GM12878 (cell line): ENCODE measurements around the gene WBP4. TPM values are rescaled to one million over a fixed set of nuclear protein-coding genes. Genes with fewer than 3 reads are reported as not detected.
A peak's percentile ranks its signal among the peaks of the same experiment; 100 is the strongest.

Source experiments
- ATAC-seq: fragments of 200-7000 bp; cut with Tn5 transposase; 3 replicates; pipeline ENCODE4 v1.9.1; 2020; ENCODE audit warnings: mild to moderate bottlenecking, moderate library complexity
- BruUV-seq: library from RNA; stranded (reverse); fragments of 400-500 nt; replicated peaks from 2 replicates; lab custom pipeline; 2021; lab: Mats Ljungman, UMichigan
- CTCF ChIA-PET: fragments of 300-600 bp; sonication (Branson Sonifier 250); formaldehyde crosslinking; extraction: SDS; loops from one replicate; lab custom pipeline; 2021; ENCODE audit warnings: inconsistent platforms; lab: Yijun Ruan, JAX
- POLR2A ChIA-PET: fragments of 350-600 bp; formaldehyde crosslinking; extraction: SDS; loops from one replicate; lab custom pipeline; 2021; ENCODE audit warnings: inconsistent platforms; lab: Charles Lee
- RAD21 ChIA-PET: fragments of 300-600 bp; sonication (Branson Sonifier 250); formaldehyde crosslinking; loops from one replicate; lab custom pipeline; 2023; ENCODE audit warnings: antibody characterized with exemption; ENCODE audit not compliant: unreplicated experiment; lab: Charles Lee
- SMC1A ChIA-PET: fragments of 300-600 bp; sonication (Branson Sonifier 250); formaldehyde crosslinking; loops from one replicate; lab custom pipeline; 2023; ENCODE audit not compliant: unreplicated experiment, uncharacterized antibody; lab: Charles Lee
- DNase-seq: peaks from one replicate; pipeline ENCODE4 v3.0.0-alpha.2; 2011; ENCODE audit warnings: low read depth, low spot score
- FAIRE-seq: peaks from 3 replicates; lab custom pipeline; 2011; peaks lifted over from hg19 to GRCh38; lab: Jason Lieb, UNC
- H2AFZ ChIP-seq: 2 replicates; pipeline ENCODE4 v1.6.0; 2011; ENCODE audit warnings: low read depth, low read length, control low read depth; ENCODE audit not compliant: control insufficient read depth
- H3K27ac ChIP-seq: 2 replicates; pipeline ENCODE4 v1.5.1; 2011; ENCODE audit warnings: control low read depth; ENCODE audit not compliant: control insufficient read depth, insufficient read depth
- H3K27me3 ChIP-seq, 2 experiments: replicated peaks in 1 of 2; 2 replicates each; pipeline versions ENCODE4 v1.6.0 to v1.6.1; 2011; ENCODE audit warnings: low read length in 1 of 2; ENCODE audit not compliant: control insufficient read depth in 2 of 2, insufficient read depth in 2 of 2
- H3K36me3 ChIP-seq, 2 experiments: 2 replicates each; pipeline ENCODE4 v1.5.1; 2011; ENCODE audit warnings: low read length in 1 of 2; ENCODE audit not compliant: control insufficient read depth in 2 of 2, insufficient read depth in 2 of 2
- H3K4me1 ChIP-seq: 2 replicates; pipeline ENCODE4 v1.6.1; 2011; ENCODE audit warnings: mild to moderate bottlenecking, low read length, moderate library complexity, mixed read lengths; ENCODE audit not compliant: control insufficient read depth, insufficient read depth
- H3K4me2 ChIP-seq: 2 replicates; pipeline ENCODE4 v1.6.0; 2011; ENCODE audit warnings: control low read depth; ENCODE audit not compliant: control insufficient read depth, insufficient read depth
- H3K4me3 ChIP-seq: fragments of 200-600 bp; sonication (generic); 2 replicates; pipeline ENCODE4 v1.5.1; 2016
- H3K79me2 ChIP-seq: 2 replicates; pipeline ENCODE4 v1.6.0; 2011; ENCODE audit warnings: low read length; ENCODE audit not compliant: control insufficient read depth, insufficient read depth
- H3K9ac ChIP-seq: 2 replicates; pipeline ENCODE4 v1.8.0; 2011; ENCODE audit warnings: low read length, control low read depth, mixed read lengths; ENCODE audit not compliant: control insufficient read depth, insufficient read depth
- H3K9me3 ChIP-seq: replicated peaks from 3 replicates; pipeline ENCODE4 v1.5.1; 2011; ENCODE audit warnings: mild to moderate bottlenecking, low read length; ENCODE audit not compliant: control insufficient read depth, insufficient read depth
- H4K20me1 ChIP-seq: 2 replicates; pipeline ENCODE4 v1.6.0; 2011; ENCODE audit not compliant: control insufficient read depth, insufficient read depth
- CREB1 ChIP-seq: IDR thresholded peaks from 2 replicates; pipeline ENCODE4 v1.6.1; 2012; ENCODE audit warnings: low read depth, mild to moderate bottlenecking, inconsistent platforms
- HDAC6 ChIP-seq: fragments of 200-600 bp; sonication (generic); IDR thresholded peaks from one replicate; pipeline ENCODE4 v1.8.0; 2017; ENCODE audit warnings: antibody characterized with exemption; ENCODE audit not compliant: unreplicated experiment
- JUNB ChIP-seq: IDR thresholded peaks from 2 replicates; pipeline ENCODE4 v1.6.1; 2016; ENCODE audit warnings: antibody characterized with exemption, mild to moderate bottlenecking
- KAT2A ChIP-seq: conservative IDR thresholded peaks from 2 replicates; pipeline ENCODE4 v1.6.1; 2011; ENCODE audit warnings: low read depth, low read length; ENCODE audit not compliant: control insufficient read depth
- MTA2 ChIP-seq: fragments of 450-650 bp; IDR thresholded peaks from 2 replicates; pipeline ENCODE4 v1.6.1; 2016; ENCODE audit warnings: low read depth, mild to moderate bottlenecking, moderate library complexity
- MXI1 ChIP-seq: fragments of 150-350 bp; IDR thresholded peaks from 2 replicates; pipeline ENCODE4 v1.6.1; 2011; ENCODE audit warnings: low read depth, mild to moderate bottlenecking, inconsistent platforms, low read length, improper control_type of control experiment
- POLR2AphosphoS2 ChIP-seq: IDR thresholded peaks from 2 replicates; pipeline ENCODE4 v1.6.1; 2011; ENCODE audit warnings: low read depth, mild to moderate bottlenecking, low read length, improper control_type of control experiment, moderate library complexity
- RAD21 ChIP-seq: IDR thresholded peaks from 2 replicates; pipeline ENCODE4 v1.6.1; 2011; ENCODE audit warnings: mild to moderate bottlenecking, low read depth, low read length, moderate library complexity; ENCODE audit not compliant: insufficient read depth
- SMAD5 ChIP-seq: IDR thresholded peaks from 2 replicates; pipeline ENCODE4 v1.6.1; 2016; ENCODE audit warnings: antibody characterized with exemption, low read depth
- SP1 ChIP-seq: IDR thresholded peaks from one replicate; pipeline ENCODE4 v1.6.1; 2011; ENCODE audit warnings: low read depth, low read length
- SREBF2 ChIP-seq: IDR thresholded peaks from 2 replicates; pipeline ENCODE4 v1.6.1; 2012; ENCODE audit warnings: mild to moderate bottlenecking, low read length
- TAF1 ChIP-seq: IDR thresholded peaks from 2 replicates; pipeline ENCODE4 v1.6.1; 2011; ENCODE audit warnings: mild to moderate bottlenecking, low read depth, low read length, borderline replicate concordance
- ZBED1 ChIP-seq: IDR thresholded peaks from 2 replicates; pipeline ENCODE4 v1.6.1; 2016; ENCODE audit warnings: borderline replicate concordance
- ZNF274 ChIP-seq: IDR thresholded peaks from one replicate; pipeline ENCODE4 v1.8.0; 2011; ENCODE audit not compliant: insufficient read length, insufficient read depth
- ZNF384 ChIP-seq: IDR thresholded peaks from 2 replicates; pipeline ENCODE4 v1.6.1; 2012; ENCODE audit warnings: low read depth, mild to moderate bottlenecking, low read length, improper control_type of control experiment, borderline replicate concordance
- WGBS: methylation state at CpG from one replicate; pipeline ENCODE4 v1.1.6; 2016; ENCODE audit warnings: low lambda C conversion rate; ENCODE audit not compliant: insufficient replicate concordance, insufficient coverage; ENCODE audit errors: missing lambda C conversion rate; 5-methylcytosine and 5-hydroxymethylcytosine counted together
- in situ Hi-C: fragments of 300-500 bp; cut with MboI; formaldehyde crosslinking; loops from 9 replicates; pipeline ENCODE4 v1.14.3; 2018; ENCODE audit warnings: mixed read lengths
- intact Hi-C: fragments of 100-400 bp; cut with micrococcal nuclease; formaldehyde crosslinking; loops from one replicate; pipeline ENCODE4 v1.14.2; 2022; ENCODE audit not compliant: unreplicated experiment
- polyA plus RNA-seq, 11 experiments: library from polyadenylated mRNA; depleted of rRNA in 4 of 11; unstranded in 6 of 11; stranded (reverse) in 5 of 11; fragments of >200 nt; fragmentation: Nextera tagmentation in 4 of 11; fragmentation: Illumina TruSeq in 1 of 11; extraction: Ambion mirVana in 4 of 11; extraction: Trizol in 1 of 11; gene quantifications; 1 replicate in 1 of 11; 2 replicates in 10 of 11; pipeline versions ENCODE4 v1.2.1 to v1.2.3, GENCODE V29; 2011 to 2016; ENCODE audit warnings: inconsistent platforms in 2 of 11, missing spikeins in 2 of 11, low read depth in 1 of 11
- total RNA-seq, 4 experiments: library from RNA; depleted of rRNA in 3 of 4; stranded (reverse); fragments of >200 nt in 3 of 4; fragmentation: Illumina TruSeq in 1 of 4; extraction: Trizol in 1 of 4; gene quantifications; 2 replicates each; pipeline versions ENCODE4 v1.2.1 to v1.2.3, GENCODE V29; 2013 to 2021
- TF ChIP-seq, protein P1 (sequence below): IDR thresholded peaks from 2 replicates; pipeline ENCODE4 v1.6.1; 2011; ENCODE audit warnings: borderline replicate concordance, low read depth, mild to moderate bottlenecking, moderate library complexity, low read length; ENCODE audit not compliant: insufficient read depth, poor library complexity, severe bottlenecking
- TF ChIP-seq, protein P2 (sequence below): fragments of 450-650 bp; IDR thresholded peaks from 2 replicates; pipeline ENCODE4 v1.6.1; 2016; ENCODE audit warnings: mild to moderate bottlenecking

The WBP4 gene
- total and polyA plus RNA-seq, 10 of the 15 experiments (the other 5 are each of a cell fraction or from before 2014, with no cell fraction given) = 7.4 to 21.6 (median 14.2) TPM

DNA sequence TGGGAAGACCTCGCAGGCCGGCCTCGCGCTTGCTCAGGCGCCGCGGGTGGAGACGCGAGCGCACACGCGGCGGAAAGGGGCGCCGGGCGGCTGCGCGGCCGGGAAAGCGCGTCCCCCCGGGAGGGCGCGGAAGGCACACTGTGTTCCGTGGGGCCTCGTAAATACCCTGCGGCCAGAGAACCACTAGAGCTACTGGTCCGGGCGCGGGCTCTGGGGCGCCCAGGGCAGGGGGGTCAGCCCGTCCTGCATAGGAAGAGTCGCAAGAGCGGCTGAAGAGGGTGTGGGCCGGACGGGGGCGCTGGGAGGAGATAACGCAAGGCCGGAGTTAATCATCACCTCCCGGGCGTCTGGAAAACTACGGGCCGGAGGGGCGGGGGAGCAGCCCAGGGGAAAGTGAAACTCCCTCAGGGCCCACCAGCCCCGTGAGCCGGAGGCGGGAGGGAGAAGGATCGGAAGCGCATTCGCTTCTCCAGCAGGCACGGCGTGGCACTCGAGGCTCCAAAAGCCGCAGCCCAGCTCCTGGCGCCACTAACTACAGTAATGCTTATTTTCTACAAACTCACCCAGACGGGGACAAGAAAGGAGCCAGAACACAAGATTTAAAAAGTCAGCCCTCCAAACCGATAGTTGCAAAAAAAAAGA is 1.1 kb upstream of the WBP4 start (continued):
- TF ChIP-seq, protein P1, sequence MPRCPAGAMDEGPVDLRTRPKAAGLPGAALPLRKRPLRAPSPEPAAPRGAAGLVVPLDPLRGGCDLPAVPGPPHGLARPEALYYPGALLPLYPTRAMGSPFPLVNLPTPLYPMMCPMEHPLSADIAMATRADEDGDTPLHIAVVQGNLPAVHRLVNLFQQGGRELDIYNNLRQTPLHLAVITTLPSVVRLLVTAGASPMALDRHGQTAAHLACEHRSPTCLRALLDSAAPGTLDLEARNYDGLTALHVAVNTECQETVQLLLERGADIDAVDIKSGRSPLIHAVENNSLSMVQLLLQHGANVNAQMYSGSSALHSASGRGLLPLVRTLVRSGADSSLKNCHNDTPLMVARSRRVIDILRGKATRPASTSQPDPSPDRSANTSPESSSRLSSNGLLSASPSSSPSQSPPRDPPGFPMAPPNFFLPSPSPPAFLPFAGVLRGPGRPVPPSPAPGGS = no peak
- TF ChIP-seq ZNF384 = no peak
- TF ChIP-seq RAD21 = no peak

DNA sequence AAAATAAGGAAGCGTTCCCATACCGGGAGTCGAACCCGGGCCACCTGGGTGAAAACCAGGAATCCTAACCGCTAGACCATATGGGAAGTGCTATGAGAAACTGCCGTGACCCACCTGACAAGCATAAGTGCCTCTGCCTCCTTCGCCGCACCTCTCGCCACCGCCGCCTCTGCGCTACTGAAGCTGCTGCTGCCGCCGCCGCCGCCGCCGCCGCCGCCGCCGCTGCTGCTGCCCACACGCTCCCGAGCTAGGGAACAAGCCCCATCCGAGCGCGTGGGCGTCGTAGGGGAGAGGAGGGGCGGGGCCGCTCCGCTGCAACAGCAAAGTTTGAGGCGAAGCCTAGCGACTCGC is 610 bp upstream of the WBP4 start:
- SMC1A ChIA-PET = interaction anchor here (0.7 to 2.6 kb wide), 11 partner anchors 30 to 171 kb away, joined by 3 to 14 read pairs (median 4); no protein-coding TSS in a partner anchor
- TF ChIP-seq ZBED1 (no peak), ZNF384 (no peak), POLR2AphosphoS2 (no peak), TAF1 (peak; percentile 35; the same call in 1 of the 2 replicates), HDAC6 (no peak), SMAD5 (0 out of 2 replicates have a peak, but pooled peaks have one; percentile 14), CREB1 (no peak), MXI1 (no peak), KAT2A (no peak), SREBF2 (peak; percentile 92), SP1 (no peak), JUNB (no peak), ZNF274 (no peak), MTA2 (no peak)
- TF ChIP-seq, protein P2, sequence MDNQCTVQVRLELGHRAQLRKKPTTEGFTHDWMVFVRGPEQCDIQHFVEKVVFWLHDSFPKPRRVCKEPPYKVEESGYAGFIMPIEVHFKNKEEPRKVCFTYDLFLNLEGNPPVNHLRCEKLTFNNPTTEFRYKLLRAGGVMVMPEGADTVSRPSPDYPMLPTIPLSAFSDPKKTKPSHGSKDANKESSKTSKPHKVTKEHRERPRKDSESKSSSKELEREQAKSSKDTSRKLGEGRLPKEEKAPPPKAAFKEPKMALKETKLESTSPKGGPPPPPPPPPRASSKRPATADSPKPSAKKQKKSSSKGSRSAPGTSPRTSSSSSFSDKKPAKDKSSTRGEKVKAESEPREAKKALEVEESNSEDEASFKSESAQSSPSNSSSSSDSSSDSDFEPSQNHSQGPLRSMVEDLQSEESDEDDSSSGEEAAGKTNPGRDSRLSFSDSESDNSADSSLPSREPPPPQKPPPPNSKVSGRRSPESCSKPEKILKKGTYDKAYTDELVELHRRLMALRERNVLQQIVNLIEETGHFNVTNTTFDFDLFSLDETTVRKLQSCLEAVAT = no peak; the same call in 1 of the 2 replicates

More for the DNA sequence above, 610 bp upstream of the WBP4 start:
- ChIA-PET POLR2A (interaction anchor here (0.6 to 4.3 kb wide), 11 partner anchors 43 to 171 kb away, joined by 3 to 23 read pairs (median 4); partner anchors contain the start of gene ELF1), CTCF (interaction anchor here (0.9 to 5.2 kb wide), 10 partner anchors 13 to 162 kb away, joined by 3 to 32 read pairs (median 5); partner anchors contain the start of gene ELF1), RAD21 (interaction anchor here (0.7 to 9.9 kb wide), 18 partner anchors 9 to 1212 kb away, joined by 3 to 172 read pairs (median 4); partner anchors contain the start of gene ELF1)
- FAIRE-seq (no peak), DNase-seq (peak; percentile 73), ATAC-seq (peak; percentile 56)
- peak overlapping the region; percentile 94 for H3K9ac ChIP-seq
- H3K27me3 ChIP-seq = no peaks in the 10 kb centered on the region
- peaks cover 77% of the 10 kb centered on the region for H3K79me2 ChIP-seq
- 0 out of 4 replicates have a peak, but pooled peaks cover 0 to 3% of the 10 kb centered on the region in 2 experiments for H3K36me3 ChIP-seq
- peak overlapping the region; percentile 64 for H3K4me2 ChIP-seq
- peak overlapping the region; percentile 94 for H3K4me3 ChIP-seq
- peaks cover 3% of the 10 kb centered on the region; the same call in 1 of the 2 replicates for H3K4me1 ChIP-seq
- no peaks in the 10 kb centered on the region for H4K20me1 ChIP-seq
- in situ Hi-C loops = no loop called here
- intact Hi-C loops = loop anchor here (2.0 to 5.0 kb wide), 5 partner anchors 42 to 250 kb away; partner anchors contain the start of genes ELF1, KBTBD6 and NAA16
- peak overlapping the region; percentile 96 for H3K27ac ChIP-seq
- no peaks in the 10 kb centered on the region for H3K9me3 ChIP-seq
- WGBS = 0% methylated on average over 28 of the region's 35 CpGs
- H2AFZ ChIP-seq = peak overlapping the region; percentile 99
- BruUV-seq = no TSS peak
